K562 (cell line): ENCODE results near the gene ARL3. TPM values are rescaled to one million over a fixed set of nuclear protein-coding genes. Genes with fewer than 3 reads are reported as not detected.

Experiments used
- CBX8 ChIP-seq: fragments of 200-600 bp; sonication (generic); IDR thresholded peaks from 2 replicates; pipeline ENCODE4 v1.6.1; 2012; ENCODE audit warnings: borderline replicate concordance, mixed run types, low read depth, mild to moderate bottlenecking, moderate library complexity, mixed read lengths, low read length, control low read depth, inconsistent platforms; ENCODE audit not compliant: poor library complexity, severe bottlenecking; ENCODE audit errors: extremely low read depth
- CCNT2 ChIP-seq: IDR thresholded peaks from 2 replicates; pipeline ENCODE4 v1.6.1; 2011; ENCODE audit warnings: borderline replicate concordance, low read depth, mild to moderate bottlenecking, moderate library complexity, mixed read lengths, low read length; ENCODE audit not compliant: insufficient read length; ENCODE audit errors: extremely low read depth
- CHD1 ChIP-seq: fragments of 200-600 bp; sonication (generic); IDR thresholded peaks from one replicate; pipeline ENCODE4 v1.6.1; 2012; ENCODE audit warnings: mild to moderate bottlenecking, moderate library complexity, low read length, inconsistent platforms
- ESRRA ChIP-seq: fragments of 450-650 bp; IDR thresholded peaks from 2 replicates; pipeline ENCODE4 v1.6.1; 2014; ENCODE audit warnings: low read depth, mild to moderate bottlenecking, moderate library complexity, borderline replicate concordance
- FIP1L1 ChIP-seq: fragments of 200-400 bp; formaldehyde crosslinking; IDR thresholded peaks from 2 replicates; pipeline ENCODE4 v1.6.1; 2018; ENCODE audit warnings: mild to moderate bottlenecking, low read depth, low read length; ENCODE audit not compliant: poor library complexity, severe bottlenecking
- HDAC3 ChIP-seq: fragments of 450-650 bp; IDR thresholded peaks from 2 replicates; pipeline ENCODE4 v1.6.1; 2018; ENCODE audit warnings: borderline replicate concordance, mild to moderate bottlenecking, moderate library complexity; ENCODE audit not compliant: partially characterized antibody
- HNRNPK ChIP-seq: fragments of 200-400 bp; formaldehyde crosslinking; IDR thresholded peaks from one replicate; pipeline ENCODE4 v1.6.1; 2018; ENCODE audit warnings: mild to moderate bottlenecking, low read depth, low read length; ENCODE audit not compliant: poor library complexity, severe bottlenecking
- JUNB ChIP-seq: fragments of 450-650 bp; formaldehyde crosslinking; conservative IDR thresholded peaks from 2 replicates; pipeline ENCODE4 v1.4.0; 2020; ENCODE audit warnings: mild to moderate bottlenecking
- LEF1 ChIP-seq: fragments of 450-650 bp; IDR thresholded peaks from 2 replicates; pipeline ENCODE4 v1.6.1; 2016; ENCODE audit warnings: mild to moderate bottlenecking
- POLR2B ChIP-seq: fragments of 450-650 bp; IDR thresholded peaks from 2 replicates; pipeline ENCODE4 v1.6.1; 2018; ENCODE audit warnings: low read depth; ENCODE audit not compliant: partially characterized antibody
- PURB ChIP-seq: sonication (generic); formaldehyde crosslinking; IDR thresholded peaks from 2 replicates; pipeline ENCODE4 v1.9.0; 2021; ENCODE audit warnings: low read depth, mild to moderate bottlenecking, missing genetic modification reagents
- RAD51 ChIP-seq: fragments of 450-650 bp; IDR thresholded peaks from 2 replicates; pipeline ENCODE4 v1.7.1; 2016; ENCODE audit warnings: low read depth, mild to moderate bottlenecking, borderline replicate concordance
- RBFOX2 ChIP-seq: fragments of 200-400 bp; formaldehyde crosslinking; IDR thresholded peaks from 2 replicates; pipeline ENCODE4 v1.6.1; 2017; ENCODE audit warnings: low read depth, mild to moderate bottlenecking, low read length, moderate library complexity
- SAFB2 ChIP-seq: fragments of 200-400 bp; formaldehyde crosslinking; IDR thresholded peaks from 2 replicates; pipeline ENCODE4 v1.6.1; 2018; ENCODE audit warnings: borderline replicate concordance, low read length, low read depth, moderate library complexity; ENCODE audit not compliant: severe bottlenecking
- SAP30 ChIP-seq: fragments of 200-600 bp; sonication (generic); IDR thresholded peaks from 2 replicates; pipeline ENCODE4 v1.6.1; 2012; ENCODE audit warnings: borderline replicate concordance, low read depth, mild to moderate bottlenecking, moderate library complexity, low read length, control low read depth, inconsistent platforms; ENCODE audit not compliant: insufficient read depth, poor library complexity, severe bottlenecking
- SREBF1 ChIP-seq: fragments of 150-350 bp; IDR thresholded peaks from 2 replicates; pipeline ENCODE4 v1.6.1; 2014; ENCODE audit warnings: antibody characterized with exemption, low read depth, low read length, borderline replicate concordance
- TOE1 ChIP-seq, 2 experiments: fragments of 450-650 bp in 1 of 2; sonication (generic) in 1 of 2; formaldehyde crosslinking in 1 of 2; IDR thresholded peaks; 2 replicates each; pipeline versions ENCODE4 v1.7.1 to v1.8.0; 2016 to 2022; ENCODE audit warnings: borderline replicate concordance in 2 of 2, mild to moderate bottlenecking in 2 of 2, antibody characterized with exemption in 1 of 2, inconsistent platforms in 1 of 2, low read depth in 1 of 2, missing genetic modification reagents in 1 of 2, moderate library complexity in 1 of 2
- ZNF175 ChIP-seq: fragments of 200-800 bp; sonication (Bioruptor generic); IDR thresholded peaks from 2 replicates; pipeline ENCODE4 v1.6.1; 2016; ENCODE audit warnings: low read depth, mild to moderate bottlenecking, missing genetic modification characterization, missing compliant biosample characterization
- ZNF436 ChIP-seq: fragments of 250-450, 450-650 bp; sonication (Bioruptor Pico); formaldehyde crosslinking; IDR thresholded peaks from 2 replicates; pipeline ENCODE4 v1.7.0; 2020; ENCODE audit warnings: mild to moderate bottlenecking
- ZNF707 ChIP-seq: fragments of 250-450 bp; sonication (Bioruptor Pico); conservative IDR thresholded peaks from 2 replicates; pipeline ENCODE4 v1.8.0; 2022; ENCODE audit warnings: inconsistent platforms, mild to moderate bottlenecking, moderate library complexity
- ZNF75A ChIP-seq: fragments of 450-650 bp; formaldehyde crosslinking; IDR thresholded peaks from 2 replicates; pipeline ENCODE4 v1.4.0; 2020; ENCODE audit warnings: mild to moderate bottlenecking
- polyA plus RNA-seq, 8 experiments: library from polyadenylated mRNA; depleted of rRNA in 4 of 8; stranded (reverse) in 5 of 8; unstranded in 3 of 8; fragments of >200 nt; fragmentation: Nextera tagmentation in 2 of 8; fragmentation: Illumina TruSeq in 1 of 8; extraction: Ambion mirVana in 2 of 8; extraction: Trizol in 1 of 8; gene quantifications; 2 replicates each; pipeline versions ENCODE4 v1.2.1 to v1.2.3, GENCODE V29; 2011 to 2014; ENCODE audit warnings: inconsistent platforms in 1 of 8, missing spikeins in 1 of 8
- total RNA-seq, 7 experiments: library from RNA; depleted of rRNA in 6 of 7; stranded (reverse); fragments of >200 nt in 6 of 7; fragmentation: Illumina TruSeq in 2 of 7; extraction: Trizol in 2 of 7; gene quantifications; 2 replicates each; pipeline versions ENCODE4 v1.2.1 to v1.2.3, GENCODE V29; 2011 to 2021; ENCODE audit warnings: low replicate concordance in 1 of 7
- TF ChIP-seq, protein P1 (sequence below): sonication (generic); formaldehyde crosslinking; IDR thresholded peaks from 2 replicates; pipeline ENCODE4 v1.8.0; 2022; ENCODE audit warnings: missing genetic modification reagents, mild to moderate bottlenecking, borderline replicate concordance
- TF ChIP-seq, protein P2 (sequence below): fragments of 250-450 bp; sonication (Bioruptor Pico); IDR thresholded peaks from 2 replicates; pipeline ENCODE4 v1.8.0; 2021; ENCODE audit warnings: mild to moderate bottlenecking, moderate library complexity

The ARL3 gene
- total and polyA plus RNA-seq, 9 of the 15 experiments (the other 6 are each of a cell fraction or from before 2014, with no cell fraction given) = 2.9 to 8.9 (median 4.8) TPM

DNA sequence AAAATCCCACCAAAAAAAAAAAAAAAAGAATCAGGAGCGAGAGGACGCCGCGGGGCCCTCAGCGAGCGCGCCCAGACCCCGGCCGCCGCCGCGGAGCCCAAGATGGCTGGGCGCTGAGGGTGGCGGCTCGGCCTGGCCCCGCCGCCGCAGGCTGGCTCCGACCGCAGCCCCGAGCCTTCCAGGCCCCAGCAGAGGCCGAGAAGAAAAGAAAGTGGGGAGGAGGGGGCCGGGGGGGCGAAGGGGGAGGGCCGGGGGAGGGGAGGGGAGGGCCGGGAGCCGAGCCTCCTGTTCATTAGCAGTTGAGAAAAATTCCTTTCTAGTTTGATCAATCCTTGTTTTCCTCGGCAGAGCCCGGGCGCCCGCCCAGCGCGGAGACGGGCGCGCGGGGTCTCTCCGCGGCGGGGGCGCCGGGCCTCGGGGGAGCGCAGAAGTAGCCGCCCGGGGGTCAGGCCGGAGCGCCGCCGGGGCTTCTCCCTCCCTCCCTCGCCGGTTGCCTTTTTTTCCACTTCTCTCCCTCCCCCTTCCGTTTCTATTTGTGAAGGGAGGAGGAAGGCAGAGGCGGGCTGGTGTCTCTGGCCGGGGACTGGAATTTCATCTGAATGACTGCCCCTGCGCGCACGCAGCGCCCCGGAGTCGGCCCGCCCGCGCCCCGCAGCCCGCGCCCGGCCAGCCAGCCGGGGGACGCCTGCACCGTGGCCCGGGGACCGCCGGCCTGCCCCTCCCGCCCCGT is 70.7 kb downstream of the ARL3 start (continued):
- TF ChIP-seq, protein P1, sequence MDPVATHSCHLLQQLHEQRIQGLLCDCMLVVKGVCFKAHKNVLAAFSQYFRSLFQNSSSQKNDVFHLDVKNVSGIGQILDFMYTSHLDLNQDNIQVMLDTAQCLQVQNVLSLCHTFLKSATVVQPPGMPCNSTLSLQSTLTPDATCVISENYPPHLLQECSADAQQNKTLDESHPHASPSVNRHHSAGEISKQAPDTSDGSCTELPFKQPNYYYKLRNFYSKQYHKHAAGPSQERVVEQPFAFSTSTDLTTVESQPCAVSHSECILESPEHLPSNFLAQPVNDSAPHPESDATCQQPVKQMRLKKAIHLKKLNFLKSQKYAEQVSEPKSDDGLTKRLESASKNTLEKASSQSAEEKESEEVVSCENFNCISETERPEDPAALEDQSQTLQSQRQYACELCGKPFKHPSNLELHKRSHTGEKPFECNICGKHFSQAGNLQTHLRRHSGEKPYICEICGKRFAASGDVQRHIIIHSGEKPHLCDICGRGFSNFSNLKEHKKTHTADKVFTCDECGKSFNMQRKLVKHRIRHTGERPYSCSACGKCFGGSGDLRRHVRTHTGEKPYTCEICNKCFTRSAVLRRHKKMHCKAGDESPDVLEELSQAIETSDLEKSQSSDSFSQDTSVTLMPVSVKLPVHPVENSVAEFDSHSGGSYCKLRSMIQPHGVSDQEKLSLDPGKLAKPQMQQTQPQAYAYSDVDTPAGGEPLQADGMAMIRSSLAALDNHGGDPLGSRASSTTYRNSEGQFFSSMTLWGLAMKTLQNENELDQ (CRISPR knock-in tag) = no peak
- no peak for TF ChIP-seq CBX8
- TF ChIP-seq SAP30 = no peak
- no peak for TF ChIP-seq ZNF75A
- no peak for TF ChIP-seq ZNF436 (CRISPR knock-in tag)
- TF ChIP-seq HNRNPK = peak; percentile 23
- TF ChIP-seq ZNF175 = no peak
- TF ChIP-seq ZNF707 (CRISPR knock-in tag) = no peak
- TF ChIP-seq SREBF1 = no peak
- TF ChIP-seq SAFB2 = no peak
- no peak for TF ChIP-seq RAD51
- peak; percentile 44 for TF ChIP-seq CHD1
- TF ChIP-seq, protein P2, sequence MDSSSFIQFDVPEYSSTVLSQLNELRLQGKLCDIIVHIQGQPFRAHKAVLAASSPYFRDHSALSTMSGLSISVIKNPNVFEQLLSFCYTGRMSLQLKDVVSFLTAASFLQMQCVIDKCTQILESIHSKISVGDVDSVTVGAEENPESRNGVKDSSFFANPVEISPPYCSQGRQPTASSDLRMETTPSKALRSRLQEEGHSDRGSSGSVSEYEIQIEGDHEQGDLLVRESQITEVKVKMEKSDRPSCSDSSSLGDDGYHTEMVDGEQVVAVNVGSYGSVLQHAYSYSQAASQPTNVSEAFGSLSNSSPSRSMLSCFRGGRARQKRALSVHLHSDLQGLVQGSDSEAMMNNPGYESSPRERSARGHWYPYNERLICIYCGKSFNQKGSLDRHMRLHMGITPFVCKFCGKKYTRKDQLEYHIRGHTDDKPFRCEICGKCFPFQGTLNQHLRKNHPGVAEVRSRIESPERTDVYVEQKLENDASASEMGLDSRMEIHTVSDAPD = no peak
- TF ChIP-seq POLR2B = no peak
- TF ChIP-seq HDAC3 = no peak
- no peak for TF ChIP-seq TOE1 (IDR thresholded peaks at IDR 0.05; ENCODE audit: borderline replicate concordance)
- no peak for TF ChIP-seq TOE1 (CRISPR knock-in tag; IDR thresholded peaks at IDR 0.05; ENCODE audit: borderline replicate concordance, low read depth)
- no peak for TF ChIP-seq LEF1
- no peak for TF ChIP-seq CCNT2
- peak; percentile 63 for TF ChIP-seq RBFOX2
- TF ChIP-seq FIP1L1 = no peak
- no peak for TF ChIP-seq ESRRA
- TF ChIP-seq PURB (CRISPR knock-in tag) = no peak
- TF ChIP-seq JUNB = no peak
